ENCODE measurements around the gene MYH13.

Gene MYH13

DNA sequence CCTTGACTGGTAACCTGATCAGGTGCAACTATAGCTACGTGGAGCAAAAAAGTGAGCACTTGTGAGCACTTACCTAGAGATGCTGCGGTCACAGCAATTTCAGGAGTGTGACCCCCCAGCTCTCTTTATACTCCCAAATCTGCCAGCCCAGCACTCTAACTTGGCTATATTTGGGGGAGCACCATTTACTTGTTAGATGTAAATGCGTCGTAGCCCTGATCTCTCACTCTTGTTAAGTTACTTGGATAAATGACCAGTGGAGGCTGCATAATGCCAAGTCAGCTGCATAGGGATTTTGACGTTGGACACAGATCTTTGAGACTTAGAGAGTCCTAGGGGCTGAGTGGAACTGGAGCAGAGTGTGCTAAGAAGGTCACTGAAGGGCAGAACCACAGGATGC lies at the start of gene MYH13:
TSS of gene MYH13 (minus strand) at position 101 of the 400 bp plus-strand sequence. CDS start 8,476 bp downstream, outside the sequence.
- H3K36me3 Mint-ChIP-seq: no peaks in the 10 kb centered on the region

DNA sequence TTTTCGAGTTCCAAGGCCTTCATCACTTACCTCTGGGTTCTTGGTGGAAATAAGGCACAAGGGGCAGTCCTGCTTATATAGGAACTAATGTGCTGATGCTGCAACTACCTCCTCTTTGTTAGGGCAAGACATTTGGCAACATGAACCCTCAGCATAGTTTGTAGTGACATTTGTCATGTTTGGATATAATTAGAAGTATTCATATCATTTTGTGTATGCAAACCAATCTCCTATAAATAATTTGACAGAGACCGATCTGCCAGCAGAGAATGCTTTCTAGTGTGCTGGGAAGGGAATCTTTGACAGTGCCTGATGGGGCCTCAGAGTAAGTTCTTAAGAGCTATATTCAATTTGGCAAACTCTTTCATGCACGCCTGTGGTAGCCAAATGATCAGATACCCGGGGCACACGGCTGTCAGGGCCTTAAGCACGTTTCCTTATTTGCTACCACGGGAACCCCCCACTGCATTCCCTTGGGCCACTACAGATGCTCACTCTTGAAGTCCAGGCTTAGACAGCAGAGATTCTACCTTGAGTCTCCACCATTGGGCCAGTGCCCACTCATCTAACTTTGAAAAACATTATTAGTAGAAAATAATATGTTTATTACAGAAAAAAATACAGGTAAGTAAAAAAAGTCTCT lies 49.2 kb upstream of the MYH13 start, which contains the start of gene MYH8:
TSS of gene MYH8 (minus strand) at position 51 of the 643 bp plus-strand sequence. CDS start 1,723 bp downstream, outside the sequence.
- Mint-ChIP-seq H3K4me3 (no peak within 1 kb of the TSS), H3K9me3 (peaks cover 1% of the 10 kb centered on the region), H3K27me3 (no peaks in the 10 kb centered on the region), H3K4me1 (no peaks in the 10 kb centered on the region), H3K36me3 (no peaks in the 10 kb centered on the region), H3K27ac (no peak within 1 kb of the TSS)
- DNase-seq (ENCODE audit: low spot score in 2 of 2) (no peak), ATAC-seq (ENCODE audit: low read depth) (no peak)

More for the DNA sequence above, at the start of gene MYH13:
- ATAC-seq (ENCODE audit: low read depth): no peak
- Mint-ChIP-seq H3K27me3 (no peaks in the 10 kb centered on the region), H3K9me3 (peaks cover 1% of the 10 kb centered on the region), H3K4me1 (no peaks in the 10 kb centered on the region), H3K27ac (no peak within 1 kb of the TSS), H3K4me3 (no peak within 1 kb of the TSS)
- no peak for DNase-seq (ENCODE audit: low spot score in 2 of 2)

DNA sequence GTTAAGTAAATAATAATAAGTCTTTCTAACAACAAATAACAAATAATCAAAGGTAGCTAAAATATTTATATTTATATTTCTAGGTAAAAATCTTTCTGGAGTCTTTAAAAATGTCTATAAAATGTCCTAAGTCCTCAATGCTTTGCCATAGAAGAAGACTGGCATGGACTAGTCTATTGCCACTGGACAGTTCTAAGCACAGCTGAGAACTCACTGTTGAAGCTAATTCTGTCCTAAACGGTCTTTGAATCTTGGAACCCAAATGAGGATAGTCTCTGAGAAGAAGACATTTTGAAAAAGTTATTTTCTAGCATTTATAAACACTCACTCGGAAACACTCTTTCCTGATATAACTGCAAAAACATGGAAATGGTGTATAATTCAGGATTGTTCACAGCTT lies 48.4 kb upstream of the MYH13 start:
- Mint-ChIP-seq H3K4me1 (no peaks in the 10 kb centered on the region), H3K36me3 (no peaks in the 10 kb centered on the region), H3K27me3 (no peaks in the 10 kb centered on the region), H3K27ac (no peak overlapping the region), H3K4me3 (no peak overlapping the region), H3K9me3 (peaks cover 1% of the 10 kb centered on the region)
- no peak for ATAC-seq (ENCODE audit: low read depth)
- DNase-seq (ENCODE audit: low spot score in 2 of 2): no peak

DNA sequence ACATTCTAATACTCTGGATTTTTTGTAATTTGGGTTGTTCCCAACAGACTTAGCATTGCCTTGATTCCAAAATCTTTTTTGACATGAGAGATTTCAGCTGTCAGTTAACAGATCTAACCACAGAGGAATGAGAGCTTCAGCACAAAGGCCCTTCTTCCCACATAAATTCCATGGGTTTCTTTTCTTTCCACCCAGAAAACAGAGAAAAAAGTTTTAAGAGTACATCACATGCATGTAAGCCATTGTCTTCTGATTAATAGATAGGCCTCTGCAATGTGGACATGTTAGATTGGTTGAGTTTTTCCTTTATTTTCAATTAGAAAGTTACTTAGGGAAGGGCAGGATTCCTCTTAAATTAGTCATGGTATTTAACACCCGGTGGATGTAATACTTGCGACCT lies 48.0 kb upstream of the MYH13 start:
- H3K36me3 Mint-ChIP-seq: no peaks in the 10 kb centered on the region
- no peak overlapping the region for H3K4me3 Mint-ChIP-seq
- H3K27ac Mint-ChIP-seq: no peak overlapping the region
- ATAC-seq (ENCODE audit: low read depth) (no peak), DNase-seq (ENCODE audit: low spot score in 2 of 2) (no peak)
- no peaks in the 10 kb centered on the region for H3K4me1 Mint-ChIP-seq
- no peaks in the 10 kb centered on the region for H3K27me3 Mint-ChIP-seq
- H3K9me3 Mint-ChIP-seq: peaks cover 3% of the 10 kb centered on the region

DNA sequence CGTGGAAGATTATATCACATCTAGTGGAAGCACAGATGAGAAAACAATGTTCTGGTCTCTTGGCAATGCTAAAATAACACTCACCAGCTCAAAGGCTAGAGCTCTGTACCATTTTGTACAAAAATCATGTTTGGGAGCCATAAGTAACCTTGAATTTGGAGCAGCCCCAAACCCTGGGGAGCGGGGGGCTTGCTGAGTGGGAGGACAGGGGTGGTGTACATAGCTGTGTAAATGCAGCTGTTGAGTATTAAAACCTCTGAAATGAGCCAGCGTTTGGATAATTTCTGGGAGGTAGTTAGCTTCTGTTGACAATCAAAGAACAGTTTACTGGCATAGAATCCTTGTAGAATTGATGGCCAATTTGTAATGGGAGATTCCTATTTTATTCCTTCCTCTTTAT lies 44.6 kb upstream of the MYH13 start:
- Mint-ChIP-seq H3K4me1 (no peaks in the 10 kb centered on the region), H3K36me3 (no peaks in the 10 kb centered on the region), H3K27me3 (no peaks in the 10 kb centered on the region), H3K4me3 (no peak overlapping the region), H3K9me3 (peaks cover 5% of the 10 kb centered on the region), H3K27ac (no peak overlapping the region)
- DNase-seq (ENCODE audit: low spot score in 2 of 2) (no peak), ATAC-seq (ENCODE audit: low read depth) (no peak)

DNA sequence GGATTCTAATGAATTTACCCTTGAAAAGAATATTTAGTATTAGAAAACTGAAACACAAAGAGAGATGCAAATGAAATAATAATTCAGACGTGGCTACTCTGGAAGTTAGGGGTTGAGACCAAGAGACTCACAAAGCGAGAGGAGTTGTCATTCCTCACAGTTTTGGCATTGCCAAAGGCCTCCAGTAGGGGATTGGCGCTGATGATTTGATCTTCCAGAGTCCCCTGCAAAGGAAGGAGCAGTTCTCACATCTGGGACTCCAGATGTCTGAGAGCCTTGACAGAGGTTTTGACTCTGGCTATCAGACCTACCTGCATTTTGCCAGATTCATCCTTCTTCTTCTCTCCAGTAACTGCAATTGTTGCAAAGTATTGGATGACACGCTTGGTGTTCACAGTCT lies 42.4 kb upstream of the MYH13 start:
- Mint-ChIP-seq H3K4me1 (no peaks in the 10 kb centered on the region), H3K36me3 (no peaks in the 10 kb centered on the region), H3K4me3 (no peak overlapping the region), H3K27ac (no peak overlapping the region), H3K9me3 (peaks cover 5% of the 10 kb centered on the region), H3K27me3 (no peaks in the 10 kb centered on the region)
- no peak for ATAC-seq (ENCODE audit: low read depth)
- no peak for DNase-seq (ENCODE audit: low spot score in 2 of 2)

DNA sequence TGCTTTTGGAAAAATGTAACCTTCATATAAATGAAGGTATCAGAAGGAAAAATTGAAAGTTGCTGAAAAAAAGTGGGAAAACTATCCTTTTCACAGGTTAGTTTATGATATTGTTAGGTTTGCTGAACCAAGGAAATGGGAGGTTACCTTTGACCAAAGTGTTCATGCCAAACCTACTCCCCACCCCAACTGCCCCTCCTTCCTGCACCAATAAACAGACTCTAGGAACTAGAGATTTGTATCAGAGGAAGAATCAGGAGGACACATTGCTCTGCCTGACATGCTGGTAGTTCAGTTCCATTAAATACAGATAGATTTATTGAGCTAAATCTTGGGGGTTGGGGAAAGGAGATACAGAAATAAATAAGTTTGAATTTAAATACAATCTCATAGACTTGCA lies 30.8 kb upstream of the MYH13 start:
- H3K27ac Mint-ChIP-seq: no peak overlapping the region
- H3K36me3 Mint-ChIP-seq: no peaks in the 10 kb centered on the region
- H3K27me3 Mint-ChIP-seq: peaks cover 6% of the 10 kb centered on the region
- ATAC-seq (ENCODE audit: low read depth) (no peak), DNase-seq (ENCODE audit: low spot score in 2 of 2) (no peak)
- H3K4me1 Mint-ChIP-seq: no peaks in the 10 kb centered on the region
- no peaks in the 10 kb centered on the region for H3K9me3 Mint-ChIP-seq
- no peak overlapping the region for H3K4me3 Mint-ChIP-seq

DNA sequence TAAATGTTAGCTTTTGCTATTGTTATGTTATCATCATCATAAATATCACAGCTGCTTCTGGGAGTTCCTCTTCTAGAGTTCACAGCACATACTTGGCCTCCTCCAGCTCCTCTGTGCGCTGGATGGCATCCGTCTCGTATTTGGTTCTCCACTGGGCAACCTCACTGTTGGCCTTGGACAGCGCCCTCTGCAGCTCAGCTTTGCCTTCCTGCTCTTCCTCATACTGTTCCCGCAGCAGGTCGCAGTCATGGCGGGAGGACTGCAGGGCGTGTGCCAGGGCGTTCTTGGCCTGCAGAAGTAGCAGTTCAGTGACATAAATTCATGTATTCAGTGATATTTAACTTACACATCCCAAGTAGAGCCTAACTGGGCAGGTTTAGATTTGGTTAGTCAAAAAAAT lies 25.5 kb upstream of the MYH13 start:
- Mint-ChIP-seq H3K4me1 (no peaks in the 10 kb centered on the region), H3K27me3 (peaks cover 1% of the 10 kb centered on the region), H3K36me3 (no peaks in the 10 kb centered on the region), H3K9me3 (no peaks in the 10 kb centered on the region), H3K4me3 (no peak overlapping the region), H3K27ac (no peak overlapping the region)
- ATAC-seq (ENCODE audit: low read depth) (no peak), DNase-seq (ENCODE audit: low spot score in 2 of 2) (no peak)

DNA sequence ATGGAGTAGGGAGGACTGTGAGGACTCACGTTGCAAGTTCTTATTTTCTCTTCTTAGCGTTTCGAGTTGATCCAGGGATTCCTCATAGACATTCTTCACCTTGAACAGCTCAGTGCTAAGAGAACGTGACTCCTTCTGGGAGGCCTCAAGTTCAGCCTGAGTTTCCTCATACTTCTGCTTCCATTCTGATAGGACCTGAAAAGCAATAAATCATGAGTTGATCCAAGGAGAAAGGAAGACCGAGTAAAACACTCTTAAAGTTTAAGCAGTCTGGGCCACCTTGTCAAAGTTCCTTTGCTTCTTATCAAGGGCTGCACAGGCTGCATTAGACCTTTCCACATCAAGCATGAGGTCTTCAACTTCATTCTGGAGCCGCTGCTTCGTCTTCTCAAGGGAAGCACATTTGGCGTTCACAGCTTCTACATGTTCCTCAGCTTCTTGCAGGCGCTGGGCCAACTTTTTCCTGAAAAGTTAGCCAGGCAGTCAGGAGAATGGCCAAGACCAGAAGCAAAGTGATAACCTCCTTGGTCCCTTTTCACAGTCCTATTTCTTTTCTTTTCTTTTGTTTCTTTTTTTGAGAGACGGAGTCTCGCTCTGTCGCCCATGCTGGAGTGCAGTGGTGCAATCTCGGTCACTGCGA lies 23.8 kb upstream of the MYH13 start:
- Mint-ChIP-seq H3K4me3 (no peak overlapping the region), H3K27ac (no peak overlapping the region), H3K4me1 (no peaks in the 10 kb centered on the region), H3K36me3 (no peaks in the 10 kb centered on the region), H3K27me3 (peaks cover 1% of the 10 kb centered on the region), H3K9me3 (no peaks in the 10 kb centered on the region)
- DNase-seq (ENCODE audit: low spot score in 2 of 2) (no peak), ATAC-seq (ENCODE audit: low read depth) (no peak)

DNA sequence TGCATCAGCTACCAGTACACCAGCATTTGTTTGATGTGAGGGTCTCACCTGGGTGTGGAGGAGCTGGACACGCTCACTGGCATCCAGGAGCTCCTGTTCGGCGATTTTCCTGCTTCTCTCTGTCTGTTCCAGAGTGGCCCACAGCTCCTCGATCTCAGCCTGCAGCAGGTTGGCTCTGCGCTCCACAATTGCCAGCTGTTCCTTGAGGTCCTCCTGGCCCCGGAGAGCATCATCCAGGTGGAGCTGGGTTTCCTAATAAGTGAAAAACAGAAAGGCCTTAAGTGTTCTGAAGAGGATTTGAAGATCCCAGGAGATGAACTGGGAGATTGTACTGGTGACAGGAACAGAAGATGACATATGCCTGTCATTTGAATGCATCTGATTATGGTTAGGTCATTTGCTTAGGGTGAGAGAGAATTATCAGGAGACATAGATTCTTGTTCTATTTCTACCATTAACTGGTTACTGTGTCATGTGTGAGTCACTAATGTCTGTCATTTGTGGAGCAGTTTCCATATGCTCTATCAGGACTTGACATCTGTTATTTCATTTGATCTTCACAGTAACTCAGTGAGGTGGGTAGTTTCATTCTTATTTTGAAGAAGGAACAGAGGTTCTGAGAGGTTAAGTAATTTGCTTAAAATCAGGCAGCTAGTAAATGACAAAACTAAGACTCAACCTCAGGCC lies 21.5 kb upstream of the MYH13 start:
- no peak for ATAC-seq (ENCODE audit: low read depth)
- Mint-ChIP-seq H3K4me1 (no peaks in the 10 kb centered on the region), H3K9me3 (no peaks in the 10 kb centered on the region), H3K36me3 (no peaks in the 10 kb centered on the region), H3K4me3 (no peak overlapping the region), H3K27me3 (no peaks in the 10 kb centered on the region), H3K27ac (no peak overlapping the region)
- DNase-seq (ENCODE audit: low spot score in 2 of 2): no peak

DNA sequence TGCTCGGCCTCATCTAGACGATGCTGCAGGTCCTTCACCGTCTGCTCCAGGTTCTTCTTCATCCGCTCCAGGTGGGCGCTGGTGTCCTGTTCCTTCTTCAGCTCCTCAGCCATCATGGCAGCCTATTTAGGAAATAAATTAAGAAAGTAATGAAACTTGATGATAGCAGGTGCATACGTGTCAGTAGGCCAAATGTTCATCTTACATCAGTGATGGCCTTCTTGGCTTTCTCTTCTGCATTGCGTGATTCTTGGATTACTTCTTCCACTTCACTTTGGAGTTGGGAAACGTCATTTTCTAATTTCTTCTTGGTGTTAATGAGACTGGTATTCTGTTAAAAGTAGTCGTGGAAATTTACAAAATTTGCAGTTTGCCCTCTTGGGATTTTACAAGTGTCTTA lies 20.1 kb upstream of the MYH13 start:
- Mint-ChIP-seq H3K27ac (no peak overlapping the region), H3K4me3 (no peak overlapping the region), H3K4me1 (no peaks in the 10 kb centered on the region), H3K36me3 (no peaks in the 10 kb centered on the region), H3K9me3 (no peaks in the 10 kb centered on the region), H3K27me3 (no peaks in the 10 kb centered on the region)
- DNase-seq (ENCODE audit: low spot score in 2 of 2) (no peak), ATAC-seq (ENCODE audit: low read depth) (no peak)

DNA sequence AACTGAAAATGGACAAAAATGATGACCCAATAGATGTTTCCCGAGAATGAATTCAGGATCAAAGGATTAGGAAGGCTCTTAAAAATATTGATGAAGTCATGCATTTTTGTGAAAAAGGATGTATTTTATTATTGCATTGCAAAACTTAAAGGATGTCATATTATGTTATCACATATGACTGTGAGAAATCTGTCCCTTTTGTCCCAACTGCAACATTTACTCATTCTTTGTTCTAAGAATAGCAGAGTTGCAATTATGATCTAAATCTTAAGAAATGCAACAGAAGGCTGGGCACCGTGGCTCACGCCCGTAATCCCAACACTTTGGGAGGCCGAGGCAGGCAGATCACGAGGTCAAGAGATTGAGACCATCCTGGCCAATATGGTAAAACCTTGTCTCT lies 13.1 kb upstream of the MYH13 start:
- no peaks in the 10 kb centered on the region for H3K4me1 Mint-ChIP-seq
- no peak overlapping the region for H3K27ac Mint-ChIP-seq
- no peaks in the 10 kb centered on the region for H3K27me3 Mint-ChIP-seq
- H3K4me3 Mint-ChIP-seq: no peak overlapping the region
- DNase-seq (ENCODE audit: low spot score in 2 of 2) (no peak), ATAC-seq (ENCODE audit: low read depth) (no peak)
- no peaks in the 10 kb centered on the region for H3K9me3 Mint-ChIP-seq
- no peaks in the 10 kb centered on the region for H3K36me3 Mint-ChIP-seq

DNA sequence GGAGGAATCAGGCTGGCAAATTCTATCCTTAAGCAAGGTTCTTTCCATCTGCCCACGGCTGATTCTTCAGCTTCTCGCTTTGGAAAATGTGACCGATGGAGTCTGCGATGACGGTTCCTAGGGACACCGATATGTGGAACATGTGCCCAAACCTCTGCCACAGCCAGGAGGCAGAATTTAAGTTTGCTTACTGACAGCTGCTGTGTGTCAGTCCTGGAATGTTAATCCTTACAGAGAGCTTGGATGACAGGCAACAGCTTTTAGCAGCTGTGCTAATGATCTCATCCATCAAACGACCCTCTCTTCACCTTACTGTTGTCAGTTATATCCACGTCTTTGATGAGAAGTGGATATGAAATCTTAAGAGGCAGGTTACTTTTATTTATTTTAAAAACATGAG lies 11.4 kb upstream of the MYH13 start:
- H3K9me3 Mint-ChIP-seq: no peaks in the 10 kb centered on the region
- no peak for ATAC-seq (ENCODE audit: low read depth)
- DNase-seq (ENCODE audit: low spot score in 2 of 2): no peak
- no peak overlapping the region for H3K27ac Mint-ChIP-seq
- H3K4me3 Mint-ChIP-seq: no peak overlapping the region
- no peaks in the 10 kb centered on the region for H3K4me1 Mint-ChIP-seq
- H3K27me3 Mint-ChIP-seq: no peaks in the 10 kb centered on the region
- H3K36me3 Mint-ChIP-seq: no peaks in the 10 kb centered on the region

DNA sequence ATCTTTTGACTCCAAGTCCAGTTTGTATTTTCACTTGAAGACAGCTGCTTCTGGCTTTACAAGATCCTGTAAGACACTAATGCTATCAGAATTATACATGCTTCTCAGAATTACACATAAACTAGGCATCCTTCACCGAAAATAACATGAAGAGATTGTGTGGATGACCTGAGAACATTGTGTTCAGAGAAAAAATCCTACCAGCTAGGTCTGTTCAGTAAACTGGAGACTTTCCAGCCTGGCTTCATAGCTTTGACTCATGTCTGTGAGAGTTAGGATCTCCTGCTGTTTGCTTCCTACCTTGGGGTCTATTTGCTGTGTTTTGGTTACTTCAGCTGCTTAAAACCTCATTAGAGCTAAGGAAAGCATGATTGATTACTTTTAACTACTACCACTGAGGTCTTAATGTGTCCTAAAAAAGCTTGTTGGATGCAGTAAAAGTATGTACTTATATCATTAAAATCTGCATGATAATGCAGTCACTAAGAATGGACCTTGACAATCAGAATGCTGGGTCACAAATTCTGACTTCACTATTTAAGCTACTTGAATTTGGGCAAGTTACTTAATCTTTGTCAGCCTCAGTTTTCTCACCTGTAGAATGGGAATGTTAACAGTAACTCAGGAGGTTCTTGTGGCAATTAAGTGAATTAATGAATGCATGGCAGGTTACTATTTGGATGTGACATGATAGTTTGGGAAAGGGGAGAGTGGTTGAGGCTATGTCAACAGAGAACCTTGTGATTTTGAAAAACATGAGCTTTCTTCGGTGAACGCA lies 8.0 kb upstream of the MYH13 start:
- Mint-ChIP-seq H3K36me3 (no peaks in the 10 kb centered on the region), H3K27me3 (no peaks in the 10 kb centered on the region)
- DNase-seq (ENCODE audit: low spot score in 2 of 2): no peak

More for the DNA sequence above, 8.0 kb upstream of the MYH13 start:
- no peak for ATAC-seq (ENCODE audit: low read depth)
- peaks cover 1% of the 10 kb centered on the region for H3K9me3 Mint-ChIP-seq
- no peaks in the 10 kb centered on the region for H3K4me1 Mint-ChIP-seq
- H3K27ac Mint-ChIP-seq: no peak overlapping the region
- H3K4me3 Mint-ChIP-seq: no peak overlapping the region

Data from memory B cell (primary cell).